SK-N-MC (cell line): ENCODE measurements around the gene STK33.

ENCODE experiments used
- EZH2 ChIP-seq: fragments of 200-600 bp; sonication (generic); IDR thresholded peaks from one replicate; pipeline ENCODE4 v1.6.1; 2017; ENCODE audit warnings: antibody characterized with exemption
- FOXP2 ChIP-seq: optimal IDR thresholded peaks from 2 replicates; pipeline ENCODE3; 2011; ENCODE audit warnings: mild to moderate bottlenecking, moderate library complexity; ENCODE audit not compliant: insufficient read depth; ENCODE audit errors: extremely low read length, control extremely low read depth
- POLR2AphosphoS5 ChIP-seq: IDR thresholded peaks from 2 replicates; pipeline ENCODE4 v1.6.1; 2012; ENCODE audit warnings: mild to moderate bottlenecking, low read depth, low read length, borderline replicate concordance

DNA sequence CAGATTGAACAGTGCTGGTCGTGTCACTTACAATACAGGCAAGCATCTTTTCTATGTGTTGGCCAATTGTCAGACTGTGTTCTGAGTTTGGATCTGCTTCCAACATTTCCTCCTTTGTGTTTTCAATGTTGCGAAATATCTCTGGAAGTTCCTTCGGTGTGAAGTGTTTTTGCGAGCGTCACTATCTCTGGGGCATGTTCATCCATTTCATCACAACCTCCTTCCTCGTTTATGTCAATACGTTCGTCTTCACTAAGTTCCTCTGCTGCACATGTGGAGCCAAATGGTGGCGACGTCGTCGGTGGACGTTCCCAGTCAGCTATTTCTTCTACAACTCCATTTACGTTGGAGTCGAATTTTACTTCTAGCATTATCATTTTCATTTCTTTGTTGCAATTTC, 230.1 kb downstream of the STK33 start:
- TF ChIP-seq FOXP2 (no peak), POLR2AphosphoS5 (no peak), EZH2 (no peak)
